Measurements from ENCODE around the gene SLTM.
"Not testable (repeated sequence)": the region's sequence is repeated elsewhere in the genome, so short reads cannot be mapped to it uniquely, and the experiment has no call there.

SLTM gene

DNA sequence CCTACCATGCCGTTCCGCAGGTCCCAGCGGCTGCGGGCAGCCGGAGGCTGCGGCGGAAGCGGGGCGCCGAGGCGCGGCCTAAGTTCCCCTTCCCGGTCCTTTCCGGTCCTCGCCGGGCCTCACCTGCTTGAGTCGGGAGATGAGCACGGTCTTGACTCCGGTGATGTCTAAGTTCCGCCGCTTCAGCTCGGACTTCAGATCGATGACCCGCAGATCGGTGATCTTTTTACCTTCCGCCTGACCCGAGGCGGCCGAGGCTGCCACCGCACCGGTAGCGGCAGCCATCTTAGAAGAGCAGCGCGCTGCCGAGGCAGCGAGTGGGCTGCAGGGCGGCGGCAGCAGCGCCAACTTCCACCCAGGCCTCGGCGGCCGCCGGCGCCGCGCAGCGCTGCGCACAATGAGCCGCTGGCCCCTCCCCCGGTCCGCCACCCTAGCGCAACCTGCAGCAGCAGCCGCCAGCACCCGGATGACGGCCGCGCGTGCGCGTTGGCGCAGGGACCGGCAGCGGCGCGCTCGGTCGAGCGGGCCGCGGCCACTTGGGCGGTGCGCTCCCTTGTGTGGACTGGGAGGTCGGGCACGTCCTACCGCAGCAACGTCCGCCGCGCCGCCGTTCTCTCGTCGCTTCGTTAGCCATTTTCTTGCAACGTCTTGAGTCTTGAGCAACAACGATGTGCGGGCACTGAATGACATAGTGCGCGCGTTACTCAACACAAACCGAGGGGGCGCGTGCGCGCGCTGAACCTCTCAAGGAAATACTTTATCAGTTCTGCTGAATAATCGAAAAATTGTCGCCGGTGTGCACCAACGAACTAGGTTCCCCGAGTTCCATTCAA is at the start of gene SLTM:
TSS of gene SLTM (minus strand) at position 399 of the 833 bp plus-strand sequence. CDS start at position 285, 114 bp downstream.
- peak within 1 kb of the TSS; percentile 86 for H3K4me3 ChIP-seq (ENCODE audit: low read depth, low read length)
- DNase-seq (ENCODE audit: low read depth), result peak; percentile 87

DNA sequence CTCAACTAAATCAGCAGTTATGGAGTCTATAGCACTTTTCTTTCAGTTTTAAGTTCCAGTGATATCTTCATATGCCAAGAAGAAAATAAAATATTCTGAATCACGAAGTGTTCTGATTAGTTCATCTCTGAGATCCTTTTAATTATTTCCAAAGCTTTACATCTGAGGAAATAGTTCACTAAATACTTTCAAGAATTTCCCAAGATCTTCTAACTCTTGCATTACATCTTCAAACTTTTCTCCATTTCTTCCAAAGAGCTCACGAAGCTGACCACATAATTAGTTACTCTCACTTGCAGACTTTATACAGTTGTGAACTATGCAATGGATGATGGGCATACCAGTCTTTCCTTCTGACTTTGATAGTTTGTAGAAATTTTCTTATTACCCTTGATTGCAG is 49.8 kb upstream of the SLTM start:
- no peak for DNase-seq (ENCODE audit: low read depth)

DNA sequence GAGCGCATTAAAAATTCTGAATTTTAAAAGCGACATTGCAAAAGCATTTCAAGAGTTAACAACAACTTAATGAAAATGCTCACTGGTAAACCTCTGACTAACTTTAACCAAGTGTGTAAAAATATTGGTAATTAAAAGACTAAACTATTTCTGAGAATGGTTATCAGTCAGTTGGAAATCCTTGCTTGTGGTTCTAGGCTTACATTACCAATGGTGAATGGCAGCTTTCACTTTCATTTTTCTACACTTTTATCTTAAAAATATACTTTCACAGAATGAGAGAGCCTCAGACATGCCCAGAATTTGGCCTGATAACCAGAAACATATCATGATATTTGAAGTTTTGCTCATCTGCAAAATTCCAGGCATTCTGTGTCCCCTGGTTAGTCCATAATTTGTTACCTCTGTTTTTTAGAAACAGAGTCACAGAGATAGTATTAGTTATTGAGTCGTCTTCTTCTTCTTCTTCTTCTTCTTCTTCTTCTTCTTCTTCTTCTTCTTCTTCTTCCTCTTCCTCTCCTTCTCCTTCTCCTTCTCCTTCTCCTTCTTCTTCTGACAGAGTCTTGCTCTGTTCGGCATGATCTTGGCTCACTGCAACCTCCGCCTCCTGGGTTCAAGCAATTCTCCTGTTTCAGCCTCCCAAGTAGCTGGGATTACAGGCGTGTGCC is 48.5 kb upstream of the SLTM start:
- H3K4me3 ChIP-seq (ENCODE audit: low read depth, low read length), result no peak overlapping the region
- no peak for DNase-seq (ENCODE audit: low read depth)

More for the DNA sequence above, 49.8 kb upstream of the SLTM start:
- H3K4me3 ChIP-seq (ENCODE audit: low read depth, low read length), result no peak overlapping the region

DNA sequence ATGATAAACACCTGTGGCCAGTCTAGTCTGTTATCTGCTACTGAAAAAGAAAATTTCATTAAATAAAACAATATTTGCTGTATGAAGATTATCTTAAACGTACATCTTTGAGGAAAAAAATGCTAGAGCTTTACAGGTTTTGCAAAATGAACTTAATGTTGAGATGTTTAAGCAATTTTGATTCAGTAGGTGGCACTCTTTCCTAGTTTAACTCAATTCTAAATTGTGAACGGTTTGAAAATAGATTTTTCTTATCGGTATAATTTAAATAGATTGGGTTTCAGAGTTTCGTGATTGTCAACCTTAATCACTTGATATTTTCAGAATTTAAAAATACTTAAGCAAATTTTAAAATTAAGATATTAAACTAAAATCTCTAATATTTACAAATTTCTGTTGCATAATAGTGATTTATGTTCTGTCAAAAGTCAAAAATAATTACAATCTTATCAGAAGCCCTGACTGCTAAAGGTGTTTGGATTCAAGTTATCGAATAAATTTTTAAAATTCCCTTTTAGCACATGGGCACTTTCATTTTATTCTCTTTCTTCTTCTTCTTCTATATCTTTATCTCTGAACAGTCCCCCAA is 47.0 kb upstream of the SLTM start:
- no peak overlapping the region for H3K4me3 ChIP-seq (ENCODE audit: low read depth, low read length)
- no peak for DNase-seq (ENCODE audit: low read depth)

DNA sequence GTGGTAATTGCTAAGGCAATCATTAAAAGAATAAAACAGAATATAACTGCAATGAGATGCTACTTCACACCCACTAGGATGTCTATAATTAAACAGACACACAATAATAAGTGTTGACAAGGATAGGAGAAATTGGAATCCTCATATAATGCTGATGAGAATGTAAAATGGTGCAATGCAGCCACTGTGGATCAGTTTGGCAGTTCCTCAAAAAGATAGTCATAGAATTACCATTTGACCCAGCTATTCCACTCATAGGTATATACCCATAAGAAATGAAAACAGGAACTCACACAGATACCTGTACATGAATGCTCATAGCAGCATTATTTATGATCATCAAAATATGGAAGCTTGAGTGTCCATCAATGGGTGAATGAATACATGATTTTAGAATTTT is 44.4 kb upstream of the SLTM start:
- H3K4me3 ChIP-seq (ENCODE audit: low read depth, low read length), result no peak overlapping the region
- no peak for DNase-seq (ENCODE audit: low read depth)

DNA sequence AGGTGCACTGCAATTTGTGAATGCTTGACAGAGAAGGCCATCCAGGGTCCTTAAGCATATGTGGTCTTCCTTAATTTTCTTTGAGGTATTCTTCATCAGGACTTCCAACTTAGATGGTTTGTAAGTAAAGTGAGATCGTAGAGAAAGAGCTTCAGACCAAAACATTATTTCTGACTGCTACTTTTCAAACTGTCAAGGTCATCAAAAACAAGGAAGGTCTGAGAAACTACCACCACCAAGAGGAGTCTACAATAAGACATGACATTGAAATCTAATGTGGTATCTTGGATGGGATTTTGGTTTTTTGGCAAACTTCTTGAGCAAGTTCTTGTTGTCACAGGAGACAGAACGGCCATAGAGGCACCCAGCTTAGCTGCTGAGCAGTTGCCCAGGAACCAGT is 34.0 kb upstream of the SLTM start:
- no peak for DNase-seq (ENCODE audit: low read depth)
- no peak overlapping the region for H3K4me3 ChIP-seq (ENCODE audit: low read depth, low read length)

DNA sequence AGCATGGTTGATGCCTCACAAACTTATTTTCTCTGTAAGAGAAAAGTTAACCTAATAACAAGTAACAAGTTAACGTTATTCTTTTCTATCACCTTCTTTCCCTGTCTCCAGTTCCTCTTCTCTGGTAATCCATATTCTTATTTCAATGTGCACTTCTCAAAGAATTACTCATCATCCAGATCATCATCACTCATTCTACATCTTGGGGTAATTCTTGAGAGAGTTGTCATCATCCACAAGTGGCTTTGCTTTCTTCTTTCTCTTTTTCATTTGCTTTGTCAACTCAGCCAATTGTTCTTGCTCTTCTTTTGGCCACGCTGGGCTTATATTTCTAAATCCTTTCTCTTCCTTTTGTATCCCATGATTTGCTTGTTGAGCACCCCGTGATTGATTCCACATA is 33.2 kb upstream of the SLTM start:
- H3K4me3 ChIP-seq (ENCODE audit: low read depth, low read length), result no peak overlapping the region
- no peak for DNase-seq (ENCODE audit: low read depth)

DNA sequence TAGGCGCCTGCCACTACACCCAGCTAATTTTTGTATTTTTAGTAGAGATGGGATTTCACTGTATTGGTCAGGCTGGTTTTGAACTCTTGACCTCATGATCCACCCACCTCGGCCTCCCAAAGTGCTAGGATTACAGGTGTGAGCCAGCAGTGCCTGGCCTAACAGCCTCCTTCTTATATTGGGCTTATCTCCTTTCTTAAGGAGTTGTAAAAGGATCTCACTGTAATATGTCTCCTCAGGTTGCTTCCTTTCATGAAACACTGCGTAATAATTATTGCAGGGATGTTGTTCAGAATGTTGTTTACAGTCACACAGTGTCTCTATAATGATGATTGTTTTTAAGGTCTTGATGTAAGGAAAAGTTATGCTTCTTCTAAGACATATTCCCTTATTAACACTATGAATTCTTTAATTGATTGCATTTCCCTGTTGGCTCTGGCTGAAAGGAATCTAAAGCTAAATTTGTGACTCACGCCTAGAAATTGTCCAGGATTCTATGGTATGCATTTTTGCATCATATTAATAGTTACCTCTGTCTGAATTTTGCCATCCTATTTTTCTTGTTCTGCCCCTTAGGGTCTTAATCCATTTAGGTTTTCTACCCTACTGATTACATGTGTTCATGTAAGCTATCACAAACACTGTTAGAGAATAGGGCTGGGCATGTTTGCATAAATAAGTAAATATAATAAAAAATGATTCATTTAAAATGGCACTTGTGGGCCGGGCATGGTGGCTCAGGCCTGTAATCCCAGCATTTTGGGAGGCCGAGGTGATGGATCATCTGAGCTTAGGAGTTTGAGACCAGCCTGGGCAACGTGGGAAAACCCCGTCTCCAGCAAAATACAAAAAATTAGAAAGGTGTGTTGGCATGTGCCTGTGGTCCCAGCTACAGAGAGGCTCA is 29.4 kb upstream of the SLTM start:
- no peak overlapping the region for H3K4me3 ChIP-seq (ENCODE audit: low read depth, low read length)
- no peak for DNase-seq (ENCODE audit: low read depth)

DNA sequence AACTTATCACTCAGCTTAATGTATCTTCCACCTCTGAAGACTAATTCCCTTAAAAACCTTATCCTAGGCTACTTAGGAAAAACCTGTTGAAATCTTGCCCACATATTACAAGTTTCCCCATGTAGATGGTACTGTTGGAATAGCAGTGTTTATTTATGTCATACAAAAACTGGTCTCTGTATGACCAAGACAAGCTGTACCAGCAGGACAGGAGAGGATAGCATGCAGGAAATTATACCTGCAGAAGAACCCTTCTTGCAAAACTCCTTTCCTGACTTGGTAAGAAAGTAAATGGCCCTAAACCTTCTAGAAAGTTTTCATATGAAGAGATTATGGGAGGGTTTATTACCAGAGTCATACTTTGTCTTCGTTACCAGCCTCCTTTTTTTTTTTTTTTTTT is 28.7 kb upstream of the SLTM start:
- no peak for DNase-seq (ENCODE audit: low read depth)
- H3K4me3 ChIP-seq (ENCODE audit: low read depth, low read length), result no peak overlapping the region

DNA sequence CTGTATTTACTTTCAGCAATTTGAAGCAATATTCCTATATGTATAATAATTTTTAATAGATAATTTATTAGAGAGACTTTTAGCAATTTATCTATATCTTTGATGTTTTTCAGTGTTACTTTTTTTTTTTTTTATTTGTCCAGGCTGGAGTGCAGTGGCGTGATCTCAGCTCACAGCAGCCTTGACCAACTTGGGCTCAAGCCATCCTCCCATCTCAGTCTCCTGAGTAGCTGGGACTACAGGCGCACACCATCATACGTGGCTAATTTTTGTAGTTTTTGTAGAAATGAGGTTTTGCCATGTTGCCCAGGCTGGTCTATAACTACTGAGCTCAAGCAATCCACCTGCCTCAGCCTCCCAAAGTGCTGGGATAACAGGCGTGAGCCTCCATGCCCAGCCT is 25.3 kb upstream of the SLTM start:
- no peak for DNase-seq (ENCODE audit: low read depth)
- H3K4me3 ChIP-seq (ENCODE audit: low read depth, low read length), result no peak overlapping the region

DNA sequence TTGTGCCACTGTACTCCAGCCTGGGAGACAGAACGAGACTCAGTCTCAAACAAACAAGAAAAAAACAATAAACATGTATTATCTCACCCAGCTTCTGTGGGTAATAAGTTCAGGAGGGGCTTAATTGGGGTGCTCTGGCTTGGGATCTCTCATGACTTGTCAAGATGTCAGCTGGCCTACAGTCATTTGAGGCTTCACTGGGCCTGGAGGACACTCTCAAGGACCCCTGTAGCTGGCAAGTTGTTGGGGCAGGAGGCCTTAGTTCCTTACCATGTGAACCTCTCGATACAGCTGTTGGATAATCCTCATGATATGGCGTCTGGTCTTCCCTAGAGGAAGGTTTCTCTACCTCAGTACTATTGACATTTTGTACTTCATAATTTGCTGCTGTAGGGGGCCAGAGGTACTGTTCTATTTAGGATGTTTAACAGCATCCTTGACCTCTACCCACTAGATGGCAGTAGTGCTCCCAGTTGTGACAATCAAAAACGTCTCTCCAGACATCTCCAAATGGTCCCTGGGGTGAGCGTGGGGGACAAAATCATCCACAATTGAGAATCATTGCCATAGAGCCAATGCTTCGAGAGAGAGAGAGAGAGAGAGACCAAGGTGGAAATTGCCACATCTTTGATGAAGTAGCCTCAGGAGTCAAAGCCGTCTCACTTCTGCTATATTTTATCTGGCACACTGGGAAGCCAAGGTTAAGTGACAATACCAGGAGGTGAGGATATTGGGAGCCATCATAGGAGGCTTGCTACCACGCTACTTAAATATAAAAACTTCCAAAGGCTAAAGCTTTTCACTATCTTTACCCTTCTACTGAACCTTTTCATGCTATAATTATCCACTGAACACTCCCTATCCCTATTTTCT is 23.9 kb upstream of the SLTM start:
- H3K4me3 ChIP-seq (ENCODE audit: low read depth, low read length), result no peak overlapping the region
- no peak for DNase-seq (ENCODE audit: low read depth)

DNA sequence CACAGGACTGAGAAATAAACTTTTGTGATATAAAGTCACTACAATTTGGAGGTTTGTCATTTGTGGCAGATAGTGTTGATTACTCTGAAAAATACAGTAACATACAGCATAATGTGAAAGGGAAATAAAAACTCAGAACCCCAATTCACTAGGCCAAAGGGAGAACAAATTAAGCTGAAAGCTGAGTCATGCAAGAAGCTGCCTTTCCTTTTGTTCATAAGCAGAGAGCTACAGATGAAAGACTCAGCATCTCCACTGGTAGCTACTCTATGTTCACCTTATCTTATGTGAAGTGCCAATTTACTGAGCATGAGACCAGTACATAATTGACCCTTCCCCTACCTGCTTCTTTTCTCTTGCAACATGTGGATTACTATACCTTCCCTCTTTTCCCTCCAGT is 19.3 kb upstream of the SLTM start:
- no peak for DNase-seq (ENCODE audit: low read depth)

DNA sequence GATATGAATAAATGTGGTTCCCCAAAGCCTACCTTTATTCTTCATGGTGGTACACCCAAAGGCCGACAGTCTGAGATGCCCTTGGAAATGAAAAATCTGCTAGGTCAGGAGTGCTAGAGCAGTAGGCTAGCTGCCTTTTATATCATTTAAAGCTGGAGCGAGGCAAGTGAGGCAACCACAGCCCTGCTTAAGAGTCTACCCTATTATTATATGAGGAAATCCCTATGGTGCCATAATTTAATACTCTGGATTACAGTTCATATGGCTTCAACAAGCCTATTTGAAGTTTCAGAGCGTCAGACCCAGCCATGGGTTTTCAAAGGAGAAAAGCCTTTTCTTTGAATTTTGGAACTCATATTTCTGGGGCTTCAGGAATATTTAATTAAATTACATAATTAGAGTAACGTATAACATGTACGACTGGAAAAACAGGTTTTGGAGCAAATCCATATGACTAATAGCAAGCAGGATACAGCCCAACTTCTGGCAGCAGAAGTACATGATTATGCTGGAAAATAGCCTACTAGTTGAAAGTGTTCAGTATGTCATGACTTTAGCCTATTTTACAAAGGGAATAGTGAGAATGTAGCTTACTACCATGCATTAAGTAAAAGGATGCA is 18.0 kb upstream of the SLTM start:
- peak; percentile 66 for DNase-seq (ENCODE audit: low read depth)

More for the DNA sequence above, 19.3 kb upstream of the SLTM start:
- H3K4me3 ChIP-seq (ENCODE audit: low read depth, low read length), result no peak overlapping the region

DNA sequence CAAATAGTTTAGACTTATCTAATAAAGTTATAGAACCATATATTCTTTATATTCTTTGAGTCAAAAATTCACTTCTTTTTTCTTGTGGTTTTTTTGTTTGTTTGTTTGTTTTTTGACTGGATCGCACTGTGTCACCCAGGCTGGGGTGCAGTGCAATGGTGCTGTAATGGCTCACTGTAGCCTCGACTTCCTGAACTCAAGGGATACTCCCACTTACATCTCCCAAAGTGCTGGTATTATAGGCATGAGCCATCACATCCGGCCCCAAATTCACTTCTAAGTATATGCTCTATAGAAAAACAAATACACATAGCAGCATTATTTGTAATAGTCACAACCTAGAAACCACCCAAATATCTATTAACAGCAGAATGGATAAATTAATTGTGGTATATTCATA is 13.7 kb upstream of the SLTM start:
- no peak for DNase-seq (ENCODE audit: low read depth)
- no peak overlapping the region for H3K4me3 ChIP-seq (ENCODE audit: low read depth, low read length)

More for the DNA sequence above, 18.0 kb upstream of the SLTM start:
- no peak overlapping the region for H3K4me3 ChIP-seq (ENCODE audit: low read depth, low read length)

DNA sequence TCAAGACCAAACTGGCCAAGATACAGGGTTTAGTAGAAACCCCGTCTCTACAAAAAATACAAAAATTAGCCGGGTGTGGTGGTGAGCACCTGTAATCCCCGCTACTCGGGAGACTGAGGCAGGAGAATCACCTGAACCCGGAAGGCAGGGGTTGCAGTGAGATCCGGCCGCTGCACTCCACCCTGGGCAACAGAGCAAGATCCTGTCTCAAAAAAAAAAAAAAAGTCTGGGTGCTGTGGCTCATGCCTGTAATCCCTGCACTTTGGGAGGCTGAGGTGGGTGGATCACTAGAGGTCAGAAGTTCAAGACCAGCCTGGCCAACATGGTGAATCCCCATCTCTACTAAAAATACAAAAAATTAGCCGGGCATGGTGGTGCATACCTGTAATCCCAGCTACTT is 1.5 kb upstream of the SLTM start:
- DNase-seq (ENCODE audit: low read depth); H3K4me3 ChIP-seq (ENCODE audit: low read depth, low read length): not testable (repeated sequence)

DNA sequence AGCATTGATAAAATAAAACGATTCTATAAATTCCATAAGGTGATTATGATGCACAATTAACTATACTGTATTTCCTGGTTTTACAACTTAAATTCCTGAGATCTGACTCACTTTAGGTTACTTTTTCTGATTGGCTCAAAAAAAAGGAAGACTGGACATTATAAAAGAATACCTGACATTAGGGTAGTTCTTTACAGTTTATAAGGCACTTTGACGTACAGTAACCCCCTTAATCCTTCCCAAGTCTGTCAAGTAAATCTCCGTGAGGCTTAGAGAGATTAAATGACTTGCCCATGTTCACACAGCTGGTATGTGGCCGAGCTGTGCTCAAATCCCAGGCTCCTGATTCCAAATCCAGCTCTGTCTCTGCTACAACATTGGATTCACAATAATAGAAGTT is 1.0 kb upstream of the SLTM start:
- H3K4me3 ChIP-seq (ENCODE audit: low read depth, low read length), result peak overlapping the region; percentile 86
- DNase-seq (ENCODE audit: low read depth), result no peak

DNA sequence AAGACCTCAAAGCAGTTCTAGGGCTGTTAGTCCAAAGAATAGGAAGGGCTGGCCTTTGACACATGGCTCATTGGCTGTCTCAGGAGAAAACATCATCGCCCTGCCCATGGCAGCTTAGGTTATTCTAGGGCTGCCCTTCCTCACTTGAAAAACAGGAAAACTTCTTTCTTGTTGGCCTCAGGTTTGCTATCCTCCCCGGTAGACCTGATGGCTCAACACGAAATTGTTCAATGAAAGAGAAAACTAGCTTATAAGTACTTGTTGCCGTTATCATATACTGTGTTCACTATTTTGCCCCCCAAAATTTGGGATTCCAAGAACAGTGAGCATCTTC is 602 bp upstream of the SLTM start:
- no peak for DNase-seq (ENCODE audit: low read depth)
- peak overlapping the region; percentile 86 for H3K4me3 ChIP-seq (ENCODE audit: low read depth, low read length)

DNA sequence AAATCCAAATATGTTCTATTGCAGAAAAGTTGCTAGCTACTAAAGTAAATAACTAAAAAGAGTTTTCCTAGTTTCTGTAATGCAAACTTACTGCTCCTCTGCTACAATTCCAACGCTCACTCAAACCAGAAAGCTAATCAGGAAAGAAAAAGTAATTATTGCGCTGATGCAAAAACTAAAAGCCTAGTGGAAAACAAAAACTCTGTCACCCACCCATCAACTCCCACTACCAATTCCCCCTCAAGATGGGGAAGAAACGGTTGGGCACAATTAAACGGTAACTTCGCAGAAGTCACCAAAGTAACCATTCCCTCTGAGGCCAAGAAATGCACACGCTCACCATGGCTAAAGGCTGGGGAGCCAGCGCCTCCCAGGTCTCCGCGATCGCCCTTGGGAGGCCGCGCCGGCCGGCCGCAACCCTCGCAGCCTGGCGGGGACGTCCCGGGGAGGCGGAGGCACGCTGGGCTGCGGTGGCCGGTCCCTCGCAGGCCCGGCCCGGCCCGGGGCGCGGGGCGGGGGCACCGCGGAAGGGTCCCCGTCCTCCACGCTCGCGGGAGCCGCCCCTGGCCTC is 684 bp downstream of the SLTM start:
- peak overlapping the region; percentile 86 for H3K4me3 ChIP-seq (ENCODE audit: low read depth, low read length)
- no peak for DNase-seq (ENCODE audit: low read depth)

Measured in skeletal muscle cell (primary cell).